Fibroblast of skin of abdomen (primary cell): Measurements from ENCODE around the gene ARMC12. TPM values are rescaled to one million over a fixed set of nuclear protein-coding genes. Genes with fewer than 3 reads are reported as not detected.
A peak's percentile ranks its signal among the peaks of the same experiment; 100 is the strongest.
"Not testable (repeated sequence)": the region's sequence is repeated elsewhere in the genome, so short reads cannot be mapped to it uniquely, and the experiment has no call there.

Experiments used
- DNase-seq: peaks from one replicate; pipeline ENCODE4 v3.0.0-alpha.2; 2013
- polyA plus RNA-seq, 2 experiments: library from polyadenylated mRNA; unstranded; fragments of 120-200 nt; gene quantifications; one replicate each; pipeline ENCODE4 v1.2.1, GENCODE V29; 2013; ENCODE audit not compliant: insufficient read length in 2 of 2

The ARMC12 gene
- polyA plus RNA-seq (2013, experiment 1 of 2; ENCODE audit: insufficient read length) = 0.77 TPM
- 0.63 TPM for polyA plus RNA-seq (2013, experiment 2 of 2; ENCODE audit: insufficient read length)

- DNase-seq = no peak
These were observed at the start of gene ARMC12 for GRCh38 chr6:35736982-35737412. Gene ARMC12 (plus strand): TSS chr6:35737032. CDS start chr6:35737109, 77 bp downstream.

- peak; percentile 28 for DNase-seq
These were observed 48.9 kb upstream of the ARMC12 start for GRCh38 chr6:35687658-35688604.

GRCh38 chr6:35688605-35689322 lies 48.1 kb upstream of the ARMC12 start, which contains the start of gene FKBP5:
Gene FKBP5 (minus strand): TSS chr6:35688915. CDS start chr6:35642824, 46,091 bp downstream.
- peak; percentile 88 for DNase-seq

GRCh38 chr6:35690006-35690405 lies 46.8 kb upstream of the ARMC12 start:
- not testable (repeated sequence) for DNase-seq

- DNase-seq = no peak
These were observed 46.3 kb upstream of the ARMC12 start for GRCh38 chr6:35690484-35690883.

- DNase-seq = no peak
These were observed 45.6 kb upstream of the ARMC12 start for GRCh38 chr6:35691027-35691824.

- DNase-seq = no peak
These were observed 42.4 kb upstream of the ARMC12 start for GRCh38 chr6:35694462-35694861.

- DNase-seq = not testable (repeated sequence)
These were observed 38.4 kb upstream of the ARMC12 start for GRCh38 chr6:35698430-35698829.

- no peak for DNase-seq
These were observed 38.0 kb upstream of the ARMC12 start for GRCh38 chr6:35698858-35699257.

GRCh38 chr6:35703554-35703953 lies 33.3 kb upstream of the ARMC12 start:
- no peak for DNase-seq

- DNase-seq = no peak
These were observed 30.4 kb upstream of the ARMC12 start for GRCh38 chr6:35706468-35706867.

- no peak for DNase-seq
These were observed 29.0 kb upstream of the ARMC12 start for GRCh38 chr6:35707714-35708407.

GRCh38 chr6:35708585-35708984 lies 28.2 kb upstream of the ARMC12 start:
- DNase-seq = no peak

GRCh38 chr6:35710241-35710847 lies 26.5 kb upstream of the ARMC12 start:
- DNase-seq = no peak

- DNase-seq = no peak
These were observed 25.1 kb upstream of the ARMC12 start for GRCh38 chr6:35711731-35712130.

GRCh38 chr6:35713006-35713767 lies 23.6 kb upstream of the ARMC12 start:
- no peak for DNase-seq

GRCh38 chr6:35716798-35717197 lies 20.0 kb upstream of the ARMC12 start:
- no peak for DNase-seq

- DNase-seq = no peak
These were observed 19.1 kb upstream of the ARMC12 start for GRCh38 chr6:35717449-35718374.

GRCh38 chr6:35718375-35718736 lies 18.5 kb upstream of the ARMC12 start:
- DNase-seq = no peak
